Measurements from ENCODE around the gene PRR22. TPM values are rescaled to one million over a fixed set of nuclear protein-coding genes. Genes with fewer than 3 reads are reported as not detected.

PRR22 gene
- polyA plus RNA-seq = 0.97 and 1.0 TPM in 2 replicates
- 0.97 TPM in 1 of 2 replicates, not detected in the other for polyA minus RNA-seq

DNA sequence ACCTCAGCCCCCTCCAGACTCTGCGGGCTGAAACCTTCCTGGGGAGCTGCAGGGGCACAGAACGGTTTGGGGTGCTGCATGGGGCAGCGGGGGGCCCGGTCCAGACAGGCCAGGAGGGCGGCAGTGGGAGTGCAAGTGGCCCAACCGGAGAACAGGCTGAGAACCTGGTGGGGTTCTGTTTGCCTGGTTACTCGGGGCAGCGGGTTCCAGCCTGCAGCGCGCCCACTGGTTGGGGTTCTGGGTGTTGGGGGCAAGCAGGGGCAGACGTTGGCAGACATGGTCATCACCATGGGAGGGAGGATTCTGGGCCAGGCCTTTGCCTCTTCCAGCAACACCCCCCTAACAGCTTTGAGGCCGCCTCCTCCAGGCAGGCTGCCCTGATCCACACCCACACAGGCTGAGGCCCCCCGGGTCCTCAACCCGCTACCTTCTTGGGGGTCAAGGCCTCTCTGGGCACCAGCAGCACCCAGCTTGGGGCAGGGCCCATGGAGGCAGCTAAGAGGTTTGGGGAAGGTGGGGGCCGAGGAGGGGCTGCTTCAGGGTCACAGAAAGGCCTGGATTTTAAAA lies at the start of gene PRR22:
Gene PRR22, minus strand, starts transcription at position 166 of the 567 bp plus-strand sequence. Its CDS starts 86 bp downstream, at position 80.
- H3K9me3 ChIP-seq (ENCODE audit: low read length) = no peaks in the 10 kb centered on the region
- no peaks in the 10 kb centered on the region for H4K20me1 ChIP-seq (ENCODE audit: insufficient read depth)
- no peaks in the 10 kb centered on the region for H3K36me3 ChIP-seq (ENCODE audit: insufficient read depth, low read length)
- TF ChIP-seq SMC3 (conservative IDR thresholded peaks at IDR 0.05; ENCODE audit: poor library complexity) = no peak
- no peaks in the 10 kb centered on the region for H3K27me3 ChIP-seq (ENCODE audit: insufficient read depth, low read depth, low read length)
- H3K27ac ChIP-seq (ENCODE audit: low read length) = no peak within 1 kb of the TSS
- no peaks in the 10 kb centered on the region for H3K9me2 ChIP-seq (ENCODE audit: insufficient read depth, low read length)
- no peaks in the 10 kb centered on the region for H3F3A ChIP-seq (ENCODE audit: insufficient read depth, low read length, poor library complexity, severe bottlenecking)
- no peaks in the 10 kb centered on the region for H3K79me2 ChIP-seq (replicated peaks; ENCODE audit: insufficient read depth, low read length)
- H3K4me2 ChIP-seq (ENCODE audit: low read length) = no peak within 1 kb of the TSS
- H3K9ac ChIP-seq (ENCODE audit: low read length) = no peak within 1 kb of the TSS
- H3K4me3 ChIP-seq (ENCODE audit: low read length) = no peak within 1 kb of the TSS
- H2AFZ ChIP-seq (ENCODE audit: low read depth, low read length) = no peak within 1 kb of the TSS

DNA sequence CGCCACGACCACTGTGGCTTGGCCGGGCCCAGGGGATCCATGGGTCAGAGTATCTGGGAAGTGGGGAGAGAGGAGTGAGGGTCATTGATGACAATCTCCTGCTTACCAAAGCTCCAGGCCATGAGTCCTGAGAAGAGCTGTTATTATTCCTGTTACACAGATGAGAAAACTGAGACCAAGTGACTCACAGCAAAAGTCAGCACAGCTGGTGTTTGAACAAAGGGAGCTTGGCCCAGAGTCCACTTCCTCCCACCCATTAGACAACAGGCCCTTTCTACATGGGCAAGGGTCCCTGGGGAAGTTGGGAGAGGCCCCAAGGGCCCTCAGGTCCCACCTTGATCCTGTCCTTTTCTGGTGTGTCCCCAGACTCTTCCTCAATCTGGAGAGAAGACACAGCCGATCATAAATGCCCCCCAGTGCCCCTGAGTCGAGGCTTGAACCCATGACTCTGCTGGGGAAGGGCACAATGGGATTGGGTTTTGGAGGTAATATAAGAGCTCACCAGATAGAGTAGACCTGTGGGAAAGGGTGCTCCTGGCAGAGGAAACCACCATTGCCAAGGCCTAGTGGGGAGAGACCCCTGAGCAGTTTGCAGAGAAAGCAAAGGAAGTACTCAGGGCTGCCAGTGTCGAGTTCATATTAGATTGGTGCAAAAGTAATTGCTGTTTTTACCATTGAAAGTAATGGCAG lies 48.1 kb upstream of the PRR22 start:
- Histone ChIP-seq H3F3A (ENCODE audit: insufficient read depth, low read length, poor library complexity, severe bottlenecking) (no peaks in the 10 kb centered on the region), H3K9me3 (ENCODE audit: low read length) (no peaks in the 10 kb centered on the region), H3K27ac (ENCODE audit: low read length) (no peak overlapping the region), H3K36me3 (ENCODE audit: insufficient read depth, low read length) (no peaks in the 10 kb centered on the region), H2AFZ (ENCODE audit: low read depth, low read length) (no peak overlapping the region), H3K4me2 (ENCODE audit: low read length) (no peak overlapping the region), H3K9me2 (ENCODE audit: insufficient read depth, low read length) (no peaks in the 10 kb centered on the region), H3K79me2 (replicated peaks; ENCODE audit: insufficient read depth, low read length) (no peaks in the 10 kb centered on the region), H3K27me3 (ENCODE audit: insufficient read depth, low read depth, low read length) (no peaks in the 10 kb centered on the region), H3K4me3 (ENCODE audit: low read length) (no peak overlapping the region), H4K20me1 (ENCODE audit: insufficient read depth) (no peaks in the 10 kb centered on the region), H3K9ac (ENCODE audit: low read length) (no peak overlapping the region)
- TF ChIP-seq SMC3 (conservative IDR thresholded peaks at IDR 0.05; ENCODE audit: poor library complexity) = no peak
- TF ChIP-seq TAF1 (IDR thresholded peaks at IDR 0.05; ENCODE audit: low read depth) = no peak
- no peak for TF ChIP-seq MXI1 (conservative IDR thresholded peaks at IDR 0.05; ENCODE audit: poor library complexity, severe bottlenecking)
- no peak for TF ChIP-seq RAD21 (conservative IDR thresholded peaks at IDR 0.05)
- no peak for TF ChIP-seq EP300 (conservative IDR thresholded peaks at IDR 0.05; ENCODE audit: poor library complexity, severe bottlenecking)
- no peak for TF ChIP-seq REST (IDR thresholded peaks at IDR 0.05; ENCODE audit: borderline replicate concordance)
- no peak for TF ChIP-seq POLR2AphosphoS5 (IDR thresholded peaks at IDR 0.05)
- no peak for TF ChIP-seq EZH2 (IDR thresholded peaks at IDR 0.05; ENCODE audit: borderline replicate concordance, insufficient read depth, low read length, poor library complexity, severe bottlenecking)
- TF ChIP-seq CTCF (IDR thresholded peaks at IDR 0.05; ENCODE audit: poor library complexity, severe bottlenecking) = no peak

All from neural cell (in vitro differentiated cells).